Prostate gland (tissue), 2 donors: ENCODE measurements around the gene TLCD3A. TPM values are rescaled to one million over a fixed set of nuclear protein-coding genes. Genes with fewer than 3 reads are reported as not detected.
"Not testable (repeated sequence)": the region's sequence is repeated elsewhere in the genome, so short reads cannot be mapped to it uniquely, and the experiment has no call there.

ENCODE experiments used
- DNase-seq: peaks from one replicate; pipeline ENCODE4 v3.0.0-alpha.2; 2019; ENCODE audit warnings: low spot score
- H3K27ac ChIP-seq, 2 donors: fragments of 200-600 bp; sonication (generic); 2 replicates each; pipeline ENCODE4 v1.5.1; 2017 to 2019
- H3K27me3 ChIP-seq: fragments of 200-600 bp; sonication (generic); replicated peaks from 2 replicates; pipeline ENCODE4 v1.5.1; 2019; ENCODE audit not compliant: insufficient read depth
- H3K36me3 ChIP-seq, 2 donors: fragments of 200-600 bp; sonication (generic); 1 replicate in 1 of 2; 2 replicates in 1 of 2; pipeline versions ENCODE4 v1.5.1 to v1.8.1; 2017 to 2019
- H3K4me1 ChIP-seq: fragments of 200-600 bp; sonication (generic); replicated peaks from 2 replicates; pipeline ENCODE4 v1.5.1; 2019
- H3K4me3 ChIP-seq, 2 donors: fragments of 200-600 bp; sonication (generic); 2 replicates each; pipeline ENCODE4 v1.5.1; 2017 to 2019
- H3K9me3 ChIP-seq: fragments of 200-600 bp; sonication (generic); 2 replicates; pipeline ENCODE4 v1.5.1; 2017
- POLR2A ChIP-seq: fragments of 450-650 bp; IDR thresholded peaks from one replicate; pipeline ENCODE4 v1.6.1; 2016; ENCODE audit warnings: antibody characterized with exemption, mild to moderate bottlenecking
- POLR2AphosphoS5 ChIP-seq: sonication (generic); formaldehyde crosslinking; IDR thresholded peaks from one replicate; pipeline ENCODE4 v1.6.1; 2017; ENCODE audit warnings: antibody characterized with exemption
- WGBS: methylation state at CpG from one replicate; pipeline ENCODE4 v1.1.5; 2018; 5-methylcytosine and 5-hydroxymethylcytosine counted together
- intact Hi-C: fragments of 100-400 bp; cut with DNase I; formaldehyde crosslinking; loops from one replicate; pipeline ENCODE4 v1.14.2; 2022
- total RNA-seq, 2 donors: library from RNA; depleted of rRNA; stranded (reverse); fragments of >200 nt; gene quantifications; one replicate each; pipeline ENCODE4 v1.1.0, GENCODE V29; 2016
- TF ChIP-seq, protein P1 (sequence below), 4 experiments: fragments of 200-600 bp in 2 of 4; fragments of 450-650 bp in 2 of 4; sonication (generic) in 2 of 4; IDR thresholded peaks; 1 replicate in 3 of 4; 2 replicates in 1 of 4; pipeline ENCODE4 v1.5.1; 2016 to 2019; ENCODE audit warnings: antibody characterized with exemption in 4 of 4, mild to moderate bottlenecking in 2 of 4, moderate library complexity in 2 of 4

The TLCD3A gene
- total RNA-seq, 2 donors from 2014 or later = 8.1 to 12.0 TPM

GRCh38 chr17:753418-753817, 21.0 kb downstream of the TLCD3A start:
- Histone ChIP-seq H3K36me3 (no peaks in the 10 kb centered on the region), H3K4me3 (no peak overlapping the region), H3K9me3 (no peaks in the 10 kb centered on the region), H3K27ac (no peak overlapping the region), H3K27me3 (no peaks in the 10 kb centered on the region), H3K4me1 (no peaks in the 10 kb centered on the region)
- intact Hi-C loops = no loop called here
- 80% methylated on average over 13 of the region's 13 CpGs for WGBS
- TF ChIP-seq POLR2AphosphoS5 = no peak
- TF ChIP-seq, protein P1, sequence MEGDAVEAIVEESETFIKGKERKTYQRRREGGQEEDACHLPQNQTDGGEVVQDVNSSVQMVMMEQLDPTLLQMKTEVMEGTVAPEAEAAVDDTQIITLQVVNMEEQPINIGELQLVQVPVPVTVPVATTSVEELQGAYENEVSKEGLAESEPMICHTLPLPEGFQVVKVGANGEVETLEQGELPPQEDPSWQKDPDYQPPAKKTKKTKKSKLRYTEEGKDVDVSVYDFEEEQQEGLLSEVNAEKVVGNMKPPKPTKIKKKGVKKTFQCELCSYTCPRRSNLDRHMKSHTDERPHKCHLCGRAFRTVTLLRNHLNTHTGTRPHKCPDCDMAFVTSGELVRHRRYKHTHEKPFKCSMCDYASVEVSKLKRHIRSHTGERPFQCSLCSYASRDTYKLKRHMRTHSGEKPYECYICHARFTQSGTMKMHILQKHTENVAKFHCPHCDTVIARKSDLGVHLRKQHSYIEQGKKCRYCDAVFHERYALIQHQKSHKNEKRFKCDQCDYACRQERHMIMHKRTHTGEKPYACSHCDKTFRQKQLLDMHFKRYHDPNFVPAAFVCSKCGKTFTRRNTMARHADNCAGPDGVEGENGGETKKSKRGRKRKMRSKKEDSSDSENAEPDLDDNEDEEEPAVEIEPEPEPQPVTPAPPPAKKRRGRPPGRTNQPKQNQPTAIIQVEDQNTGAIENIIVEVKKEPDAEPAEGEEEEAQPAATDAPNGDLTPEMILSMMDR (IDR thresholded peaks at IDR 0.05) = no peak
- no peak for TF ChIP-seq POLR2A
- DNase-seq = no peak

DNA sequence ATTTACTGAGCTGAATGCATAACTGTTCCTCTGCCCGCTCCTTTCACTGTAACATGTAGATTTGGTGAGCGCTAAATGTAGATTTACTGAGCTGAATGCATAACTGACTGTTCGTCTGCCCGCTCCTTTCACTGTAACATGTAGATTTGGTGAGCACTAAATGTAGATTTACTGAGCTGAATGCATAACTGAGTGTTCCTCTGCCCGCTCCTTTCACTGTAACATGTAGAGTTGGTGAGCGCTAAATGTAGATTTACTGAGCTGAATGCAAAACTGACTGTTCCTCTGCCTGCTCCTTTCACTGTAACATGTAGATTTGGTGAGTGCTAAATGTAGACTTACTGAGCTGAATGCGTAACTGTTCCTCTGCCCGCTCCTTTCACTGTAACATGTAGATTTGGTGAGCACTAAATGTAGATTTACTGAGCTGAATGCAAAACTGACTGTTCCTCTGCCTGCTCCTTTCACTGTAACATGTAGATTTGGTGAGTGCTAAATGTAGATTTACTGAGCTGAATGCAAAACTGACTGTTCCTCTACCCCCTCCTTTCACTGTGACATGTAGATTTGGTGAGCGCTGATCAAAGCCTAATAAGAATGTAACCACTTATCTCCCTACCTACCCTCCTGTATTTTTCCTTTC, 23.0 kb downstream of the TLCD3A start:
- H3K9me3 ChIP-seq, DNase-seq, H3K4me3 ChIP-seq, H3K36me3 ChIP-seq, intact Hi-C loops, H3K27me3 ChIP-seq, H3K4me1 ChIP-seq: not testable (repeated sequence)
- 94% methylated on average over 9 of the region's 9 CpGs for WGBS
- peak overlapping the region in 1 of 2 donors; percentile 50 for H3K27ac ChIP-seq

GRCh38 chr17:756010-756567, 23.7 kb downstream of the TLCD3A start:
- H3K36me3 ChIP-seq, DNase-seq, H3K27me3 ChIP-seq, H3K4me1 ChIP-seq, H3K9me3 ChIP-seq, H3K4me3 ChIP-seq, intact Hi-C loops: not testable (repeated sequence)
- peak overlapping the region in 1 of 2 donors; percentile 50 for H3K27ac ChIP-seq
- WGBS = 31% methylated on average over 15 of the region's 15 CpGs

- Histone ChIP-seq H3K9me3 (no peaks in the 10 kb centered on the region), H3K4me3 (no peak overlapping the region), H3K27me3 (no peaks in the 10 kb centered on the region), H3K4me1 (no peaks in the 10 kb centered on the region), H3K27ac (peak overlapping the region; percentile 38 to 54), H3K36me3 (no peaks in the 10 kb centered on the region)
- no peak for TF ChIP-seq POLR2A
- peak; percentile 71 for TF ChIP-seq POLR2AphosphoS5
- TF ChIP-seq, protein P1 (IDR thresholded peaks at IDR 0.05) = no peak
- DNase-seq = peak; percentile 54
- 34% methylated on average over 5 of the region's 5 CpGs for WGBS
- intact Hi-C loops = no loop called here
Measured at GRCh38 chr17:759964-760363, 27.6 kb downstream of the TLCD3A start.

- Histone ChIP-seq H3K4me1 (no peaks in the 10 kb centered on the region), H3K9me3 (no peaks in the 10 kb centered on the region), H3K36me3 (no peaks in the 10 kb centered on the region), H3K27me3 (no peaks in the 10 kb centered on the region), H3K27ac (peak overlapping the region; percentile 38 to 54), H3K4me3 (no peak overlapping the region)
- 52% methylated on average over 9 of the region's 9 CpGs for WGBS
- intact Hi-C loops = no loop called here
- no peak for DNase-seq
- TF ChIP-seq POLR2AphosphoS5 = no peak
- TF ChIP-seq, protein P1 (IDR thresholded peaks at IDR 0.05) = no peak
- TF ChIP-seq POLR2A = no peak
Measured at GRCh38 chr17:760371-760770, 28.0 kb downstream of the TLCD3A start.

GRCh38 chr17:767076-767475, 34.7 kb downstream of the TLCD3A start:
- no peaks in the 10 kb centered on the region for H3K9me3 ChIP-seq
- no peak overlapping the region for H3K4me3 ChIP-seq
- H3K27ac ChIP-seq = peak overlapping the region in 1 of 2 donors; percentile 20
- no peak for DNase-seq
- intact Hi-C loops = no loop called here
- H3K36me3 ChIP-seq = peaks cover 0 to 7% of the 10 kb centered on the region in 2 donors
- H3K27me3 ChIP-seq = no peaks in the 10 kb centered on the region
- H3K4me1 ChIP-seq = no peaks in the 10 kb centered on the region
- TF ChIP-seq, protein P1 (IDR thresholded peaks at IDR 0.05) = no peak
- peak; percentile 64 for TF ChIP-seq POLR2AphosphoS5
- WGBS = 36% methylated on average over 3 of the region's 3 CpGs
